CD4-positive, alpha-beta T cell treated with Interleukin-15 for 4 hours (primary cell): ENCODE results near the gene DHRS13.
"Not testable (repeated sequence)": the region's sequence is repeated elsewhere in the genome, so short reads cannot be mapped to it uniquely, and the experiment has no call there.

Source experiments
- DNase-seq: peaks from one replicate; pipeline ENCODE4 v3.0.0-alpha.2; 2020; ENCODE audit warnings: low spot score

The DHRS13 gene

GRCh38 chr17:28903546-28903841 is 615 bp upstream of the DHRS13 start:
- DNase-seq, result not testable (repeated sequence)

- DNase-seq, result peak; percentile 40
These were observed 737 bp downstream of the DHRS13 start for GRCh38 chr17:28901866-28902818.

GRCh38 chr17:28900986-28901726 is 1.7 kb downstream of the DHRS13 start:
- DNase-seq, result no peak

- no peak for DNase-seq
These were observed 3.6 kb downstream of the DHRS13 start for GRCh38 chr17:28899212-28899815.

- no peak for DNase-seq
These were observed 4.3 kb downstream of the DHRS13 start for GRCh38 chr17:28898527-28898955.

GRCh38 chr17:28897769-28898526 is 4.9 kb downstream of the DHRS13 start:
- DNase-seq, result peak; percentile 35

DNA sequence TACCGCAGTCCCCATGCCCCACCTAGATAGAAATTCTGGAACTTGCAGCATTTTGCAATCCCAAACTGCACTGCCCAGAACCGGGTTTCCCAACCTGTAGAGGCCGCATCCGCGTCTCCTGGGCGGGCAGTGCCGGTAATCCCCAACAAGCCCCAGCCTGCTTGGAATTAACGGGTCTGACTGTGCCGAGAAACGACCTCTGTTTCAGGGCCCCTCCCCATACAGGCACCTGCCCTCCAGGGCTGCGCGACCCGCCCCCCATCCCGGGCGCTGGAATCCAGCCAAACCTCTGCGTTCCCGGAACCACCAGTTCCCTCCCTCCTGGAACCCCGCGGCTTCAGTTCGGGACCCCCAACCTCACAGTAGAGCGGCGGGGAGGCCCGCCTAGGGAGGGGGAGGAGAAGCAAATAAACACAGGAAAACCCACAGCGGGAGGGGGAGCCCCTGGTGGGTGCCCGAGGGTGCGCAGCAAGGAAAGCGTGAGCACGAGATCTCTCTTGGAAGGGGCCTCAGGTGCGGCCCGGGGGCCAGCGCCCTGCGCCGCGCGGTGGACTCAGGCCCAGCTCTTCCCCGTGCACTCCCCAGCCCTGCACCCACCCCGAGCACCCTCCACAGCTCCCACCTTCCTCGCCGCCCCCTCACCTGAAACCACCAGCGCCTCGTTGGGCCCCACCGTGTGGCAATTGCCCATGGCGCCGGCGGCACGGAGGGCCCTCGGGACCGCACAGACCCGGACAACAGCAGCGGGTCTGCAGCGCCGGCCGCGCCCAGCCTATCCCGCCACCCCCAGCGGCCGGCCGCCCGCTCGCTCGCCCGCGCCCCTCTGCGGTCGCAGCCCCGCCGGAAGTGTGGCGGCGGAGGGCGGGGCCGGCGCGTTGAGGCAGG is 5.8 kb downstream of the DHRS13 start, which contains the start of gene FLOT2:
Gene FLOT2, minus strand, starts transcription at position 850 of the 885 bp plus-strand sequence. Its CDS starts 159 bp downstream, at position 691.
- peak; percentile 58 for DNase-seq

DNA sequence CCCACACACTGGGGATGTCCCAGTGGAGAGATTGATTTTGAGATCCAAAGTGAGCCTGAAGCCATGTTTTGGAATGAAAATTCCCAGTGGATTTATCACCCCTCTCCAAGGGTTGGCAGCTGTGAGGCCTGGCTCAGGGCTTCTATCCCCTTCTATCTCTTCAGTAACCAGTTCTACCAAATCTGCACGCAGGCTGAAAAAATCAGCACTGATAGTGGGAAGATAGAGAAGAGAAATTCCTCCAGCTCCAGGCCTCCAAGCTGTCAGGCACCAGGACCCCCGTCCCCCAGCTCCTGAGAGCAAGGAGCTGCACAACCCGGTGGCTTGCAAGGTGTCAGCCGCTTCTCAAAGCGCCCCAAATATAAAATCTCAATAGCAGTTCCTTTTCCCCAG is 6.4 kb downstream of the DHRS13 start:
- DNase-seq, result no peak

- no peak for DNase-seq
These were observed 7.0 kb downstream of the DHRS13 start for GRCh38 chr17:28895794-28896447.

DNA sequence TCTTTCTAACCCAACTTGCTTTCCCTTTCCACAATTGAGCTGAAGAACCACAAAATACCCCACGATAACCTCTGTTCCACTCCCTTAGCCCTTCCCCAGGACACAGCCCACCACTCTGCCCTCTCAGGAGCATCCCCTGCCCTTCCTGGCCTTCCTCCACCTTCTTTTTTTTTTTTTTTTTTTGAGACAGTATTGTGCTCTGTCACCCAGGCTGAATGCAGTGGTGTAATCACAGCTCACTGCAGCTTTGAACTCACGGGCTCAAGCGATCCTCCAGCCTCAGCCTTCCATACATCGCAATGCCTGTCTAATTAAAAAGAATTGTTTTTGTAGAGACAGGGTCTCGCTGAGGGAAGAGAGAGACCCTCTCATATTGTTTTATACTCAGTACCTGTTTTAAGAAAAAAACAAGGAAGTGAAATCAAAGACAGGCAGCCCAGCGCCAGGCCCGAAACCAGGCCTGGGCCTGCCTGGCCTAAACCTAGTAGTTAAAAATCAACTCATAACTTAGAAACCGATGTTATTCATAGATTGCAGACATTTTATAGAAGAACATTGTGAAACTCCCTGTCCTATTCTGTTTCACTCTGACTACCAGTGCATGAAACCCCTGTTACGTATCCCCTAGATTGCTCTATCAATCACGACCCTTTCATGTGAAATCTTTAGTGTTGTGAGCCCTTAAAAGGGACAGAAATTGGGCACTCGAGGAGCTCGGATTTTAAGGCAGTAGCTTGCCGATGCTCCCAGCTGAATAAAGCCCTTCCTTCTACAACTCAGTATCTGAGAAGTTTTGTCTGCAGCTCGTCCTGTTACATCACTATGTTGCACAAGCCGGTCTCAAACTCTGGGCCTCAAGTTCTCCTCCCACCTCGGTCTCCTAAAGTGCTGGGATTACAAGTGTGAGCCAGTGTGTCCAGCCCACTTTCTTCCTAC is 9.4 kb downstream of the DHRS13 start:
- peak; percentile 11 for DNase-seq

DNA sequence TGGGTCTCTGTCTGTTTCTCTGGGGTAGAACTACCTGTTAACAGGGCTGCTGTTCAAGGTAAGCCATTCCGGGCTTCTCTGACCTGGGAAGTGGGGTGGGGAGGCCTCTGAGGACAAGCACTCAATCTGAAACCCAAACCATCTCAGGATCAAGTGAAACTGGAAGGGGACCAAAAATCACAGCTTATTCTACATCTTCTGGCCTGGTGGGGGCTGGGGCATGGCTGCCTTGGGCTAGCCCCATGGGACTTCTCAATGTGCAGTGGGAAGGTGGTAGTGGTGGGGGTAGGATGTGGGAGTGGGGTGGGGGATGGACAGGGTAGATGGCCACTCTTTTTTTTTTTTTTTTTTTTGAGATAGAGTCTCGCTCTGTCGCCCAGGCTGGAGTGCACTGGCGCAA is 10.9 kb downstream of the DHRS13 start:
- no peak for DNase-seq

DNA sequence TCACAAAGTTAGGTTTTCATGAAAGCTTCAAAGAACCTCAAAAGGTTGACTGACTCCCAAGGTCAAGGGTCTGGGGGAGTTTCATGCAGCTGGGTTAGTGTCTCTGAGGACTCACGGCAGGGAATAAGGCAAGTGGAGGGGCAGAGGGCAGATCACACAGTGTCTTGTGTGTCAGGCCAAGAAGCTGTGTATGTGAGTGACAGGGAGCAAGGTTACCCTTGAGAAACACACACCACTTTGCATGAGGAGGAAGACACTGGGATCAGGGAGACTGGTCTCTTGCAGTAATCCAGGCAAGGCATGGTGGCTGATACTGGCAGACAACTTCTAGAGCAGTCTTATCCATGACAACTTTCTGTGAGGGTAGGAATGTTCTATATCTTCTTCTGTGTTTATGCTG is 11.7 kb downstream of the DHRS13 start:
- no peak for DNase-seq

DNA sequence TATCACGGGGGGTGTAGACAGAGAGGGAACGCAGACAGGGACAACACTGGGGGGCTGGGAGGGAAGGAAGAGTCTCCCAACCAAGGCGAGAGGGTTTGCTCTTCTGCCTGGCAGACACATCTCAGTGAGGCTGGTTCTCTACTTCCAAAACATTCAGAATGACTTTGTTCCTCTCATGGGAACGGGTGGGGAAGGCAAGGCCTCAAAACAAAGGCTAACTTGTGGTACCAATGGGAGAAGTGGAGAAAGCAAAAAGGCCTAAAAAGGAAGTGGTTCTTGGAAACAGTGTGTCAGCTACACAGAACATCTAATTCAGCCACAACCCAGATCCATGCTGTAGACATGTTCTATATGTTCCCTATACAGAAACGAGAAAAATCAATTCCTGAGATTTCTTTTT is 12.9 kb downstream of the DHRS13 start:
- no peak for DNase-seq

- DNase-seq, result no peak
These were observed 14.0 kb downstream of the DHRS13 start for GRCh38 chr17:28888832-28889231.

DNA sequence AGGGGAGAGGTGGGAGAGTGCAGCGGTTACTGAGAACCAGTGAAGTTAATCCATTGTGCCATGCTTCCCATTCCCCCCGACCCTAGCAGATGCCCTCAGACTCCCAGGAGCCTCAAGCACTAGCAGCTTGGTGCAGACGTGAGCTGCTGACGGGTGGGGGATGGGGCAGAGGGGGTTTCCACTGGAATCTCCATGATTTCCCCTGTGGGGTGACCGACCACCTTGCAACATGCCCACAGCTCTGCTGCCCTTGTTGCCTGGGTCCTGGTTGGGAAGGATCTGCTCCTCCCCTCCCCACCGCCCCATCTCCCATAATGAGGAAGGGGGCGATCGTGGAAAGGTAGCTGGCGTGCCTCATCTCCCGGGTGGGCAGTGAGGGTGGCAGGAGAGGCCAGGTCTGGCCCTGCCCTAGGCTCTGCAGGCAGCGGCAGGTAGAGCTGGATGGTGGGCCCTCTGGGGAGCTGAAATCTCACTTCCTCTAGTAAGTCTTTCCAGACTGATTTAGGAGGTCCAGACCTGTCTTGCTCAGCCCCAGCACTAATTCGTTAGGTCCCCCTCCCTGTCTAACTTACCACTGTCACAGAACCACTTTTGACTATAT is 14.9 kb downstream of the DHRS13 start:
- DNase-seq, result no peak

- no peak for DNase-seq
These were observed 16.9 kb downstream of the DHRS13 start for GRCh38 chr17:28885951-28886350.

GRCh38 chr17:28885363-28885762 is 17.5 kb downstream of the DHRS13 start:
- DNase-seq, result no peak

DNA sequence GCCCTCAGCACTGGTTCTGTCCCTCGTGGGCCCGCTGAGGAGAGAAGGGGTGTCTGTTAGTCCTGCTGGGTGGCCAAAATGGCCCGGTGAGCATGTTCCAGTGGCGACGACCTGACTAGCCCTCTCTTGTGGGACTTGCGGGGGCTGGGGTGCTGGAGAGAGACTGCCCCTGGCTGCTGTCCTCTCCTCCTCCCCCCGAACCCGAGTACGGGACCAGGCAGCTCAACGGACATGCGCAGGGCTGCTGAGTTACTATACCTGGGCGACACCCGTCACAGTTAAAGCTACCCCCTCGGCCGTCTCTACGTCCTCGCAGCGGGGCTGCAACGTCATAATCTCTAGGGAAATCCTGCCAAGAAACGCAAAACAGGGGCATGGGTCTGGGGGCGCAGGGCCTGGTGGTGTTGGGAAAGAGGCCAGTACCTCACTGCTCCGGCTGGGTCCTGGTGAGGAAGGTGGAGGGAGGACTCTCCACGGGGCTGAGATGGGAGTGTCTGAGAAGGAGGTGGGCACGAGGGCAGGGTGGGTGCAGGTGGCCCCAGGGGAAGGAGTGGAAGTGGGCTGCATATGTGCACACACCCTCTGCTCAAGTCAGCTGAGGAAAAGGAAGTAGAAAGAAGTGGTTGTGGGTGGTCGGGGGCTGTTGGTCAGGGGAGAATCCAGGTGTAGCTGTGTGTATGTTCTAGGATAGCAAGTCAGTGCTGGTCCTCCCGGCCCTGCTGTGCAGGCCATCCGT is 18.7 kb downstream of the DHRS13 start:
- DNase-seq, result no peak
